ENCODE measurements around the gene KPNA2.
"Not testable (repeated sequence)": the region's sequence is repeated elsewhere in the genome, so short reads cannot be mapped to it uniquely, and the experiment has no call there.

DNA sequence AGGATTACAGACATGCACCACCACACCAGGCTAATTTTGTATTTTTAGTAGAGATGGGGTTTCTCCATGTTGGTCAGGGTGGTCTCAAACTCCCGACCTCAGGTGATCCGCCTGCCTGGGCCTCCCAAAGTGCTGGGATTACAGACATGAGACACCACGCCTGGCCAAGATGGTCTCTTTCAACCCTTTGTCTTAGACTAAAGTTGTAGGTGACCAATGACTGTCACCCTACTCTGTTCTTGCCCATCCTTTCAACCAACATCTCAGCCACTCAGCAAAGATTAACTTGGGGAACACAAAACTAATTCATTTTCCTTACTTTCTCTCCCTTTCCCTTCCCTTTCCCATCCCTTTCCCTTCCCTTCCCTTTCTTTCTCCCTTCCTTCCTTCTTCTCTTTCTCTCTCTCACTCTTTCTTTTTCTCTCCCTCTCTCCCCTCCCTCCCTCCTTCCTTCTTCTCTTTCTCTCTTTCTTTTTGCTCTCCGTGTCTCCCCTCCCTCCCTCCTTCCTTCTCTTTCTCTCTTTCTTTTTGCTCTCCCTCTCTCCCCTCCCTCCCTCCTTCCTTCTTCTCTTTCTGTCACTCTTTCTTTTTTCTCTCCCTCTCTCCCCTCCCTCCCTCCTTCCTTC lies 14.4 kb downstream of the KPNA2 start:
- TF ChIP-seq, protein P1, sequence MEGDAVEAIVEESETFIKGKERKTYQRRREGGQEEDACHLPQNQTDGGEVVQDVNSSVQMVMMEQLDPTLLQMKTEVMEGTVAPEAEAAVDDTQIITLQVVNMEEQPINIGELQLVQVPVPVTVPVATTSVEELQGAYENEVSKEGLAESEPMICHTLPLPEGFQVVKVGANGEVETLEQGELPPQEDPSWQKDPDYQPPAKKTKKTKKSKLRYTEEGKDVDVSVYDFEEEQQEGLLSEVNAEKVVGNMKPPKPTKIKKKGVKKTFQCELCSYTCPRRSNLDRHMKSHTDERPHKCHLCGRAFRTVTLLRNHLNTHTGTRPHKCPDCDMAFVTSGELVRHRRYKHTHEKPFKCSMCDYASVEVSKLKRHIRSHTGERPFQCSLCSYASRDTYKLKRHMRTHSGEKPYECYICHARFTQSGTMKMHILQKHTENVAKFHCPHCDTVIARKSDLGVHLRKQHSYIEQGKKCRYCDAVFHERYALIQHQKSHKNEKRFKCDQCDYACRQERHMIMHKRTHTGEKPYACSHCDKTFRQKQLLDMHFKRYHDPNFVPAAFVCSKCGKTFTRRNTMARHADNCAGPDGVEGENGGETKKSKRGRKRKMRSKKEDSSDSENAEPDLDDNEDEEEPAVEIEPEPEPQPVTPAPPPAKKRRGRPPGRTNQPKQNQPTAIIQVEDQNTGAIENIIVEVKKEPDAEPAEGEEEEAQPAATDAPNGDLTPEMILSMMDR (IDR thresholded peaks at IDR 0.05; ENCODE audit: low read length) = not testable (repeated sequence)
- not testable (repeated sequence) for TF ChIP-seq EZH2 (IDR thresholded peaks at IDR 0.05; ENCODE audit: borderline replicate concordance, low read length)
